A549 (cell line): ENCODE data around the gene FXYD4. TPM values are rescaled to one million over a fixed set of nuclear protein-coding genes. Genes with fewer than 3 reads are reported as not detected.

Experiments used
- ATAC-seq, 2 experiments: fragments of 200-7000 bp in 1 of 2; fragments of >200 bp in 1 of 2; cut with Nextera tagmentation in 1 of 2; cut with Tn5 transposase in 1 of 2; 3 replicates each; pipeline versions ENCODE4 v1.8.0 to v1.9.1; 2018 to 2020; ENCODE audit warnings: mild to moderate bottlenecking in 1 of 2, moderate library complexity in 1 of 2
- CTCF ChIA-PET: fragments of 300-600 bp; sonication (Branson Sonifier 250); formaldehyde crosslinking; extraction: SDS; loops from one replicate; lab custom pipeline; 2021; ENCODE audit warnings: antibody characterized with exemption, inconsistent platforms; lab: Yijun Ruan, JAX
- POLR2A ChIA-PET: fragments of 350-600 bp; formaldehyde crosslinking; extraction: SDS; loops from one replicate; lab custom pipeline; 2021; ENCODE audit warnings: antibody characterized with exemption, inconsistent platforms; lab: Yijun Ruan, JAX
- DNase-seq, 2 experiments: peaks; one replicate each; pipeline versions ENCODE4 v3.0.0 to v3.0.0-alpha.2; 2011 to 2016; ENCODE audit warnings: low read depth in 1 of 2, low spot score in 1 of 2
- FAIRE-seq: peaks from 2 replicates; lab custom pipeline; 2011; peaks lifted over from hg19 to GRCh38; lab: Jason Lieb, UNC
- H3K27ac ChIP-seq, 2 experiments: fragments of >200 bp; sonication (Bioruptor Twin); formaldehyde crosslinking; 3 replicates each; pipeline ENCODE4 v1.5.1; 2016 to 2017
- H3K4me1 ChIP-seq: fragments of >200 bp; sonication (Bioruptor Twin); formaldehyde crosslinking; 3 replicates; pipeline ENCODE4 v1.6.1; 2016
- H3K4me2 ChIP-seq: fragments of >200 bp; sonication (Bioruptor Twin); formaldehyde crosslinking; 3 replicates; pipeline ENCODE4 v1.6.1; 2016
- H3K4me3 ChIP-seq: fragments of >200 bp; sonication (Bioruptor Twin); formaldehyde crosslinking; 3 replicates; pipeline ENCODE4 v1.5.1; 2016
- H3K9me3 ChIP-seq: fragments of >200 bp; sonication (Bioruptor Twin); formaldehyde crosslinking; 3 replicates; pipeline ENCODE4 v1.6.1; 2016
- ATOH8 ChIP-seq: fragments of 250-450 bp; sonication (Bioruptor Pico); IDR thresholded peaks from 2 replicates; pipeline ENCODE4 v1.5.0; 2020; ENCODE audit warnings: low read depth, mild to moderate bottlenecking, moderate library complexity
- BHLHE40 ChIP-seq: IDR thresholded peaks from 2 replicates; pipeline ENCODE4 v1.6.1; 2012; ENCODE audit warnings: low read depth, low read length, inconsistent platforms
- CBX8 ChIP-seq: fragments of 200-600 bp; sonication (generic); IDR thresholded peaks from 2 replicates; pipeline ENCODE4 v1.6.1; 2016
- CEBPB ChIP-seq, 2 experiments: fragments of >200 bp in 1 of 2; sonication (Bioruptor Twin) in 1 of 2; formaldehyde crosslinking in 1 of 2; IDR thresholded peaks; 2 replicates each; pipeline ENCODE4 v1.6.1; 2012 to 2016
- CHD2 ChIP-seq: fragments of 150-350 bp; IDR thresholded peaks from 2 replicates; pipeline ENCODE4 v1.6.1; 2014; ENCODE audit warnings: low read length; ENCODE audit not compliant: partially characterized antibody
- CHD4 ChIP-seq: fragments of 200-600 bp; sonication (generic); IDR thresholded peaks from 2 replicates; pipeline ENCODE4 v1.6.1; 2016; ENCODE audit warnings: antibody characterized with exemption, mild to moderate bottlenecking, borderline replicate concordance
- CTCF ChIP-seq: fragments of >200 bp; sonication (Bioruptor Twin); formaldehyde crosslinking; IDR thresholded peaks from 3 replicates; pipeline ENCODE4 v1.5.1; 2016
- EHF ChIP-seq: fragments of 250-450 bp; sonication (Bioruptor Pico); IDR thresholded peaks from 2 replicates; pipeline ENCODE4 v1.5.0; 2020; ENCODE audit warnings: mild to moderate bottlenecking
- ELK1 ChIP-seq: fragments of 150-350 bp; IDR thresholded peaks from 2 replicates; pipeline ENCODE4 v1.6.1; 2014; ENCODE audit warnings: low read depth, mild to moderate bottlenecking, low read length
- FOSL2 ChIP-seq, 2 experiments: fragments of 450-650 bp in 1 of 2; fragments of >200 bp in 1 of 2; sonication (Bioruptor Twin) in 1 of 2; formaldehyde crosslinking; IDR thresholded peaks; 2 replicates each; pipeline versions ENCODE4 v1.5.0 to v1.6.1; 2016 to 2020; ENCODE audit warnings: mild to moderate bottlenecking in 1 of 2, moderate library complexity in 1 of 2
- FOXS1 ChIP-seq: fragments of 250-450 bp; sonication (Bioruptor Pico); IDR thresholded peaks from 2 replicates; pipeline ENCODE4 v1.5.0; 2020; ENCODE audit warnings: mild to moderate bottlenecking, moderate library complexity
- GATA3 ChIP-seq: IDR thresholded peaks from 2 replicates; pipeline ENCODE4 v1.6.1; 2012; ENCODE audit warnings: borderline replicate concordance
- HEYL ChIP-seq: fragments of 250-450 bp; sonication (Bioruptor Pico); IDR thresholded peaks from 2 replicates; pipeline ENCODE4 v1.8.0; 2021; ENCODE audit warnings: mild to moderate bottlenecking, moderate library complexity
- HOXA7 ChIP-seq: fragments of 250-450 bp; sonication (Bioruptor Pico); IDR thresholded peaks from 2 replicates; pipeline ENCODE4 v1.5.0; 2020; ENCODE audit warnings: mild to moderate bottlenecking, moderate library complexity
- HOXB5 ChIP-seq: fragments of 250-450 bp; sonication (Bioruptor Pico); IDR thresholded peaks from 2 replicates; pipeline ENCODE4 v1.5.0; 2020; ENCODE audit warnings: mild to moderate bottlenecking, moderate library complexity
- NFE2L2 ChIP-seq: fragments of 150-350 bp; conservative IDR thresholded peaks from 2 replicates; pipeline ENCODE4 v1.6.1; 2014; ENCODE audit warnings: low read length
- NPAS2 ChIP-seq: fragments of 250-450 bp; sonication (Bioruptor Pico); IDR thresholded peaks from 2 replicates; pipeline ENCODE4 v1.8.0; 2022; ENCODE audit warnings: mild to moderate bottlenecking, moderate library complexity, borderline replicate concordance
- PBX3 ChIP-seq: IDR thresholded peaks from 2 replicates; pipeline ENCODE4 v1.6.1; 2012
- POLR2A ChIP-seq: IDR thresholded peaks from 2 replicates; pipeline ENCODE4 v1.6.1; 2012; ENCODE audit warnings: mild to moderate bottlenecking, low read length
- POLR2AphosphoS2 ChIP-seq: conservative IDR thresholded peaks from 2 replicates; pipeline ENCODE4 v1.6.1; 2012; ENCODE audit warnings: low read length, improper control_type of control experiment, inconsistent platforms
- RAD21 ChIP-seq, 2 experiments: fragments of >200 bp in 1 of 2; sonication (Bioruptor Twin) in 1 of 2; formaldehyde crosslinking in 1 of 2; IDR thresholded peaks in 1 of 2; conservative IDR thresholded peaks in 1 of 2; 2 replicates in 1 of 2; 3 replicates in 1 of 2; pipeline ENCODE4 v1.6.1; 2012 to 2018; ENCODE audit warnings: inconsistent platforms in 1 of 2
- RFX5 ChIP-seq: fragments of 450-650 bp; IDR thresholded peaks from 2 replicates; pipeline ENCODE4 v1.7.1; 2014; ENCODE audit warnings: antibody characterized with exemption, mild to moderate bottlenecking, moderate library complexity
- SMC3 ChIP-seq: fragments of >200 bp; sonication (Bioruptor Twin); formaldehyde crosslinking; IDR thresholded peaks from 3 replicates; pipeline ENCODE4 v1.6.1; 2018; ENCODE audit warnings: inconsistent platforms
- TFCP2L1 ChIP-seq: fragments of 250-450 bp; sonication (Bioruptor Pico); IDR thresholded peaks from 2 replicates; pipeline ENCODE4 v1.5.0; 2021; ENCODE audit warnings: mild to moderate bottlenecking
- TP53 ChIP-seq: fragments of 250-450 bp; sonication (Bioruptor Pico); IDR thresholded peaks from 2 replicates; pipeline ENCODE4 v1.5.0; 2021; ENCODE audit warnings: mild to moderate bottlenecking, moderate library complexity
- USF2 ChIP-seq: fragments of 450-650 bp; IDR thresholded peaks from 2 replicates; pipeline ENCODE4 v1.6.1; 2014; ENCODE audit warnings: antibody characterized with exemption
- ZFP36 ChIP-seq: fragments of 450-650 bp; IDR thresholded peaks from 2 replicates; pipeline ENCODE4 v1.6.1; 2014; ENCODE audit warnings: borderline replicate concordance; ENCODE audit not compliant: partially characterized antibody
- WGBS: methylation state at CpG from one replicate; pipeline ENCODE4 v1.1.6; 2017; ENCODE audit errors: missing lambda C conversion rate; 5-methylcytosine and 5-hydroxymethylcytosine counted together
- polyA plus RNA-seq, 4 experiments: library from polyadenylated mRNA; depleted of rRNA in 3 of 4; stranded (reverse); fragments of >200 nt; fragmentation: RNase III in 1 of 4; extraction: RNeasy Plus Mini Kit Qiagen cat#74134 plus additional on column Dnase treatment in 1 of 4; gene quantifications; 2 replicates in 3 of 4; 3 replicates in 1 of 4; pipeline ENCODE4 v1.2.3, GENCODE V29; 2011 to 2017

The FXYD4 gene
- polyA plus RNA-seq, 2 of the 4 experiments (the other 2 are of a cell fraction) = not detected

- ChIA-PET CTCF (interaction anchor here (0.8 kb wide), 1 partner anchor 16 kb away, joined by 3 read pairs; no protein-coding TSS in a partner anchor), POLR2A (interaction anchor here (0.6 kb wide), 1 partner anchor 9 kb away, joined by 3 read pairs; no protein-coding TSS in a partner anchor)
- 86% methylated on average over 4 of the region's 4 CpGs for WGBS
- H3K4me1 ChIP-seq = no peaks in the 10 kb centered on the region
- TF ChIP-seq FOXS1 (CRISPR knock-in tag) (no peak), BHLHE40 (no peak), HOXA7 (CRISPR knock-in tag) (no peak), CEBPB (IDR thresholded peaks at IDR 0.05) (no peak), ELK1 (no peak), TFCP2L1 (no peak), RFX5 (no peak), USF2 (no peak), SMC3 (no peak), EHF (no peak), GATA3 (no peak), CHD4 (no peak), CTCF (no peak), RAD21 (conservative IDR thresholded peaks at IDR 0.05 in 1 of 2, IDR thresholded peaks at IDR 0.05 in 1 of 2) (no peak), NPAS2 (CRISPR knock-in tag) (no peak), HEYL (CRISPR knock-in tag) (no peak)
- H3K9me3 ChIP-seq = no peaks in the 10 kb centered on the region
- FAIRE-seq = no peak
- DNase-seq = no peak
- H3K27ac ChIP-seq = no peak overlapping the region
- ATAC-seq = no peak
- H3K4me2 ChIP-seq = no peak overlapping the region
- H3K4me3 ChIP-seq = no peak overlapping the region
These were observed 1.5 kb upstream of the FXYD4 start for GRCh38 chr10:43369921-43370320.

GRCh38 chr10:43370671-43371215 lies 693 bp upstream of the FXYD4 start:
- ATAC-seq = no peak
- no peaks in the 10 kb centered on the region for H3K9me3 ChIP-seq
- no peak for DNase-seq
- CTCF ChIA-PET = interaction anchor here (0.7 to 0.8 kb wide), 2 partner anchors 16 to 20 kb away, joined by 3 read pairs; no protein-coding TSS in a partner anchor
- TF ChIP-seq PBX3 = no peak
- TF ChIP-seq ATOH8 (CRISPR knock-in tag) = no peak
- TF ChIP-seq POLR2AphosphoS2 = no peak
- TF ChIP-seq CEBPB (IDR thresholded peaks at IDR 0.05) = no peak
- TF ChIP-seq CHD2 = no peak
- no peak for TF ChIP-seq ZFP36
- TF ChIP-seq USF2 = no peak
- no peak for TF ChIP-seq TP53 (CRISPR knock-in tag)
- no peak for TF ChIP-seq CBX8
- no peak for TF ChIP-seq FOSL2 (IDR thresholded peaks at IDR 0.05)
- no peak for TF ChIP-seq FOSL2 (CRISPR knock-in tag; IDR thresholded peaks at IDR 0.05)
- TF ChIP-seq NFE2L2 = no peak
- TF ChIP-seq HOXB5 (CRISPR knock-in tag) = no peak
- no peak for TF ChIP-seq GATA3
- TF ChIP-seq HOXA7 (CRISPR knock-in tag) = no peak
- TF ChIP-seq RAD21 (conservative IDR thresholded peaks at IDR 0.05 in 1 of 2, IDR thresholded peaks at IDR 0.05 in 1 of 2) = no peak
- no peak for TF ChIP-seq FOXS1 (CRISPR knock-in tag)
- no peak for TF ChIP-seq POLR2A
- TF ChIP-seq, all 56 proteins: peak for 0
- Histone ChIP-seq H3K4me2 (no peak overlapping the region), H3K4me1 (no peaks in the 10 kb centered on the region), H3K4me3 (no peak overlapping the region), H3K27ac (no peak overlapping the region)
- no peak for FAIRE-seq
- POLR2A ChIA-PET = interaction anchor here (0.6 kb wide), 1 partner anchor 9 kb away, joined by 3 read pairs; no protein-coding TSS in a partner anchor
- 88% methylated on average over 9 of the region's 9 CpGs for WGBS
